B cell (primary cell): Measurements from ENCODE around the gene TMEM134. TPM values are rescaled to one million over a fixed set of nuclear protein-coding genes. Genes with fewer than 3 reads are reported as not detected.
A peak's percentile ranks its signal among the peaks of the same experiment; 100 is the strongest.

Source experiments
- ATAC-seq: fragments of 200-7000 bp; cut with Tn5 transposase; one replicate; pipeline ENCODE4 v1.10.0; 2021; ENCODE audit warnings: low read depth, mild to moderate bottlenecking, moderate number of reproducible peaks, moderate library complexity
- CTCF ChIA-PET: fragments of 350-600 bp; sonication (Branson Sonifier 250); formaldehyde crosslinking; loops from one replicate; lab custom pipeline; 2021; ENCODE audit warnings: antibody characterized with exemption, inconsistent platforms; lab: Charles Lee
- POLR2A ChIA-PET: fragments of 350-600 bp; sonication (Branson Sonifier 250); formaldehyde crosslinking; loops from one replicate; lab custom pipeline; 2021; ENCODE audit warnings: antibody characterized with exemption; lab: Charles Lee
- DNase-seq: peaks from one replicate; pipeline ENCODE4 v3.0.0; 2013
- H2AFZ ChIP-seq: 2 replicates; pipeline ENCODE4 v1.6.1; 2012; ENCODE audit warnings: mild to moderate bottlenecking, low read depth, low read length; ENCODE audit not compliant: insufficient read depth, poor library complexity, severe bottlenecking
- H3K27ac ChIP-seq, 2 donors: 1 replicate in 1 of 2; 2 replicates in 1 of 2; pipeline ENCODE4 v1.5.1; 2012 to 2013; ENCODE audit warnings: low read length in 2 of 2, mild to moderate bottlenecking in 2 of 2, moderate library complexity in 1 of 2
- H3K27me3 ChIP-seq, 4 experiments: fragments of 200-600 bp in 1 of 4; sonication (generic) in 1 of 4; replicated peaks in 1 of 4; 1 replicate in 2 of 4; 2 replicates in 2 of 4; pipeline versions ENCODE4 v1.6.1 to v1.7.0; 2013 to 2016; ENCODE audit warnings: low read length in 3 of 4, mild to moderate bottlenecking in 2 of 4, mixed read lengths in 1 of 4, moderate library complexity in 1 of 4; ENCODE audit not compliant: insufficient read depth in 4 of 4, control insufficient read depth in 3 of 4; ENCODE audit errors: control extremely low read depth in 1 of 4
- H3K36me3 ChIP-seq, 2 experiments: replicated peaks in 1 of 2; 1 replicate in 1 of 2; 2 replicates in 1 of 2; pipeline versions ENCODE4 v1.6.1 to v1.7.1; 2013; ENCODE audit warnings: low read length in 1 of 2; ENCODE audit not compliant: insufficient read depth in 2 of 2, control insufficient read depth in 1 of 2; ENCODE audit errors: control extremely low read depth in 1 of 2, extremely low read depth in 1 of 2
- H3K4me1 ChIP-seq, 2 donors: fragments of 200-600 bp in 1 of 2; sonication (generic) in 1 of 2; 1 replicate in 1 of 2; 2 replicates in 1 of 2; pipeline versions ENCODE4 v1.5.1 to v1.6.1; 2013 to 2017; ENCODE audit warnings: low read length in 2 of 2; ENCODE audit not compliant: control insufficient read depth in 2 of 2, insufficient read depth in 2 of 2
- H3K4me2 ChIP-seq: replicated peaks from 2 replicates; pipeline ENCODE3; 2012; ENCODE audit warnings: mild to moderate bottlenecking, low read depth, low read length; ENCODE audit not compliant: poor library complexity, severe bottlenecking
- H3K4me3 ChIP-seq, 5 experiments: fragments of 200-600 bp in 1 of 5; sonication (generic) in 1 of 5; 1 replicate in 3 of 5; 2 replicates in 2 of 5; pipeline versions ENCODE4 v1.5.1 to v1.7.0; 2011 to 2016; ENCODE audit warnings: low read length in 4 of 5, mild to moderate bottlenecking in 4 of 5, low read depth in 2 of 5, control low read depth in 1 of 5, moderate library complexity in 1 of 5; ENCODE audit not compliant: insufficient read depth in 1 of 5; ENCODE audit errors: control extremely low read depth in 1 of 5, extremely low read depth in 1 of 5
- H3K79me2 ChIP-seq: fragments of 200-600 bp; sonication (generic); one replicate; pipeline ENCODE4 v1.6.0; 2016; ENCODE audit warnings: low read length; ENCODE audit not compliant: control insufficient read depth, insufficient read depth
- H3K9ac ChIP-seq: fragments of 200-600 bp; sonication (generic); 2 replicates; pipeline ENCODE4 v1.6.1; 2017; ENCODE audit warnings: mild to moderate bottlenecking, low read length, moderate library complexity
- H3K9me3 ChIP-seq, 3 donors: one replicate each; pipeline versions ENCODE4 v1.6.1 to v1.7.1; 2013; ENCODE audit warnings: low read length in 2 of 3; ENCODE audit not compliant: control insufficient read depth in 2 of 3, insufficient read depth in 1 of 3; ENCODE audit errors: control extremely low read depth in 1 of 3
- H4K20me1 ChIP-seq: 2 replicates; pipeline ENCODE4 v1.6.0; 2012; ENCODE audit warnings: mild to moderate bottlenecking, low read length; ENCODE audit not compliant: insufficient read depth, control insufficient read depth, poor library complexity, severe bottlenecking
- H3K27ac Mint-ChIP-seq: one replicate; pipeline ENCODE4 v1.8.0; 2021; ENCODE audit warnings: mixed read lengths
- H3K27me3 Mint-ChIP-seq: one replicate; pipeline ENCODE4 v1.8.0; 2021; ENCODE audit warnings: mixed read lengths
- H3K4me1 Mint-ChIP-seq: one replicate; pipeline ENCODE4 v1.8.0; 2021; ENCODE audit warnings: mixed read lengths
- H3K4me3 Mint-ChIP-seq: one replicate; pipeline ENCODE4 v1.8.0; 2021; ENCODE audit warnings: mixed read lengths
- H3K9me3 Mint-ChIP-seq: one replicate; pipeline ENCODE4 v1.8.0; 2022; ENCODE audit warnings: mixed read lengths; ENCODE audit not compliant: insufficient read depth
- CTCF ChIP-seq: fragments of 200-600 bp; IDR thresholded peaks from one replicate; pipeline ENCODE4 v1.8.0; 2022; ENCODE audit warnings: antibody characterized with exemption, mild to moderate bottlenecking
- EZH2 ChIP-seq: IDR thresholded peaks from 2 replicates; pipeline ENCODE4 v1.6.1; 2012; ENCODE audit warnings: borderline replicate concordance, low read depth, mild to moderate bottlenecking, moderate library complexity, low read length; ENCODE audit not compliant: insufficient read depth, poor library complexity, severe bottlenecking
- WGBS: methylation state at CpG from one replicate; pipeline ENCODE4 v1.1.5; 2013; ENCODE audit warnings: missing lambda C conversion rate; ENCODE audit not compliant: insufficient coverage; 5-methylcytosine and 5-hydroxymethylcytosine counted together
- intact Hi-C: fragments of 100-400 bp; cut with micrococcal nuclease; formaldehyde crosslinking; loops from one replicate; pipeline ENCODE4 v1.10.0; 2022
- polyA plus RNA-seq: library from polyadenylated mRNA; depleted of rRNA; stranded (reverse); fragments of >200 nt; gene quantifications from 2 replicates; pipeline ENCODE4 v1.2.3, GENCODE V29; 2012
- total RNA-seq, 2 donors: library from RNA; stranded (reverse); fragments of 120-200 nt in 1 of 2; gene quantifications; 1 replicate in 1 of 2; 2 replicates in 1 of 2; pipeline versions ENCODE4 v1.2.3 to v1.2.4, GENCODE V29; 2013 to 2022

TMEM134 gene
- total and polyA plus RNA-seq, 2 donors (not counting 1 experiment from before 2014, with no cell fraction given): 167 to 197 TPM

GRCh38 chr11:67450796-67451657 is 18.0 kb downstream of the TMEM134 start:
- Histone ChIP-seq H2AFZ (no peak overlapping the region), H3K4me3 (no peak overlapping the region), H3K79me2 (peaks cover 60% of the 10 kb centered on the region), H3K4me2 (peak overlapping the region; percentile 32), H4K20me1 (no peaks in the 10 kb centered on the region), H3K36me3 (no peaks in the 10 kb centered on the region), H3K4me1 (peaks cover 55 to 87% of the 10 kb centered on the region in 2 donors), H3K27me3 (no peaks in the 10 kb centered on the region), H3K27ac (no peak overlapping the region), H3K9me3 (no peaks in the 10 kb centered on the region), H3K9ac (no peak overlapping the region)
- intact Hi-C loops: no loop called here
- ATAC-seq (no peak), DNase-seq (no peak)
- H3K4me1 Mint-ChIP-seq: peaks cover 50% of the 10 kb centered on the region
- no peaks in the 10 kb centered on the region for H3K9me3 Mint-ChIP-seq
- H3K27me3 Mint-ChIP-seq: no peaks in the 10 kb centered on the region
- peak overlapping the region; percentile 81 for H3K27ac Mint-ChIP-seq
- no peak overlapping the region for H3K4me3 Mint-ChIP-seq
- no peak for TF ChIP-seq EZH2
- TF ChIP-seq CTCF: no peak
- WGBS: 88% methylated on average over 25 of the region's 25 CpGs
- ChIA-PET POLR2A (interaction anchor here (0.7 to 9.6 kb wide), 8 partner anchors 9 to 59 kb away, joined by 3 to 110 read pairs (median 4); partner anchors contain the start of genes PPP1CA, PTPRCAP, RAD9A and TMEM134), CTCF (interaction anchor here (1.2 to 1.5 kb wide), 2 partner anchors 13 to 33 kb away, joined by 3 to 4 read pairs; partner anchors contain the start of gene PTPRCAP)
